HG02759 (cell line): Measurements from ENCODE around the gene MTMR10.

Source experiments
- ATAC-seq: cut with Tn5 transposase; IDR thresholded peaks from one replicate; pipeline ENCODE4 v1.9.1; 2021; ENCODE audit warnings: mild to moderate bottlenecking, moderate library complexity; ENCODE audit not compliant: unreplicated experiment

The MTMR10 gene

GRCh38 chr15:30962079-30962478, 29.3 kb downstream of the MTMR10 start:
- no peak for ATAC-seq

GRCh38 chr15:30958219-30958618, 33.2 kb downstream of the MTMR10 start:
- no peak for ATAC-seq

- no peak for ATAC-seq
Measured at GRCh38 chr15:30956216-30957124, 35.0 kb downstream of the MTMR10 start.

GRCh38 chr15:30954674-30955073, 36.8 kb downstream of the MTMR10 start:
- ATAC-seq, result no peak

GRCh38 chr15:30953731-30954378, 37.6 kb downstream of the MTMR10 start:
- ATAC-seq, result no peak

- ATAC-seq, result no peak
Measured at GRCh38 chr15:30953183-30953582, 38.2 kb downstream of the MTMR10 start.

- no peak for ATAC-seq
Measured at GRCh38 chr15:30943654-30944335, 47.6 kb downstream of the MTMR10 start.

GRCh38 chr15:30941520-30941919, 49.9 kb downstream of the MTMR10 start:
- ATAC-seq, result no peak

- ATAC-seq, result no peak
Measured at GRCh38 chr15:30940359-30940758, 51.1 kb downstream of the MTMR10 start.

GRCh38 chr15:30939161-30939560, 52.3 kb downstream of the MTMR10 start:
- ATAC-seq, result no peak

- ATAC-seq, result no peak
Measured at GRCh38 chr15:30933293-30933692, 58.1 kb downstream of the MTMR10 start.

GRCh38 chr15:30930422-30930821, 61.0 kb downstream of the MTMR10 start:
- no peak for ATAC-seq

GRCh38 chr15:30929982-30930381, 61.4 kb downstream of the MTMR10 start:
- no peak for ATAC-seq

- ATAC-seq, result no peak
Measured at GRCh38 chr15:30929064-30929669, 62.3 kb downstream of the MTMR10 start.

GRCh38 chr15:30928076-30928475, 63.4 kb downstream of the MTMR10 start:
- no peak for ATAC-seq

GRCh38 chr15:30927148-30927761, 64.2 kb downstream of the MTMR10 start:
- no peak for ATAC-seq

- ATAC-seq, result no peak
Measured at GRCh38 chr15:30926161-30926560, 65.3 kb downstream of the MTMR10 start.

GRCh38 chr15:30925686-30926085, 65.7 kb downstream of the MTMR10 start:
- no peak for ATAC-seq

GRCh38 chr15:30924353-30924752, 67.1 kb downstream of the MTMR10 start:
- ATAC-seq, result no peak

- no peak for ATAC-seq
Measured at GRCh38 chr15:30923429-30923828, 68.0 kb downstream of the MTMR10 start.
